ENCODE data around the gene PCSK6. TPM values are rescaled to one million over a fixed set of nuclear protein-coding genes. Genes with fewer than 3 reads are reported as not detected.

The PCSK6 gene
- total RNA-seq, 1 experiment from 2014 or later = 3.7 TPM

GRCh38 chr15:101449471-101450402, 39.8 kb downstream of the PCSK6 start:
- intact Hi-C loops (cut with micrococcal nuclease) = no loop called here
- Histone ChIP-seq H3F3A (ENCODE audit: low read length, unreplicated experiment) (no peaks in the 10 kb centered on the region), H3K4me3 (ENCODE audit: low read length) (no peak overlapping the region), H4K20me1 (ENCODE audit: low read length) (no peaks in the 10 kb centered on the region), H3K4me2 (ENCODE audit: low read length) (no peak overlapping the region), H3K27me3 (ENCODE audit: low read length) (peaks cover 20% of the 10 kb centered on the region), H3K9ac (ENCODE audit: low read length) (no peak overlapping the region), H2AFZ (ENCODE audit: low read length) (no peak overlapping the region), H3K36me3 (ENCODE audit: low read depth, low read length) (no peaks in the 10 kb centered on the region), H3K79me2 (ENCODE audit: low read length) (no peaks in the 10 kb centered on the region), H3K27ac (ENCODE audit: low read length) (no peak overlapping the region), H3K4me1 (ENCODE audit: insufficient read depth, low read length) (peaks cover 13% of the 10 kb centered on the region), H3K9me3 (ENCODE audit: low read length) (no peaks in the 10 kb centered on the region), H3K9me2 (replicated peaks; ENCODE audit: low read length) (no peaks in the 10 kb centered on the region)
- CTCF ChIA-PET = no interaction called here
- ATAC-seq (no peak), DNase-seq (no peak)
- no TSS peak for BruUV-seq (replicated peaks)
- TF ChIP-seq EZH2phosphoT487 (IDR thresholded peaks at IDR 0.05; ENCODE audit: borderline replicate concordance, low read length) (no peak), EZH2 (IDR thresholded peaks at IDR 0.05; ENCODE audit: low read length, unreplicated experiment) (no peak), CTCF (conservative IDR thresholded peaks at IDR 0.05; ENCODE audit: low read depth, low read length) (no peak)
- POLR2A ChIA-PET (ENCODE audit: unreplicated experiment) = no interaction called here

- H2AFZ ChIP-seq (ENCODE audit: low read length) = no peak overlapping the region
- no peak overlapping the region for H3K27ac ChIP-seq (ENCODE audit: low read length)
- H3K9me3 ChIP-seq (ENCODE audit: low read length) = no peaks in the 10 kb centered on the region
- ATAC-seq (no peak), DNase-seq (no peak)
- H4K20me1 ChIP-seq (ENCODE audit: low read length) = no peaks in the 10 kb centered on the region
- no peak overlapping the region for H3K9ac ChIP-seq (ENCODE audit: low read length)
- H3K79me2 ChIP-seq (ENCODE audit: low read length) = no peaks in the 10 kb centered on the region
- no peaks in the 10 kb centered on the region for H3K9me2 ChIP-seq (replicated peaks; ENCODE audit: low read length)
- BruUV-seq (replicated peaks) = no TSS peak
- H3K36me3 ChIP-seq (ENCODE audit: low read depth, low read length) = no peaks in the 10 kb centered on the region
- H3K4me2 ChIP-seq (ENCODE audit: low read length) = no peak overlapping the region
- H3K4me1 ChIP-seq (ENCODE audit: insufficient read depth, low read length) = peaks cover 13% of the 10 kb centered on the region
- peaks cover 24% of the 10 kb centered on the region for H3K27me3 ChIP-seq (ENCODE audit: low read length)
- intact Hi-C loops (cut with micrococcal nuclease) = no loop called here
- no peak for TF ChIP-seq CTCF (conservative IDR thresholded peaks at IDR 0.05; ENCODE audit: low read depth, low read length)
- TF ChIP-seq EZH2phosphoT487 (IDR thresholded peaks at IDR 0.05; ENCODE audit: borderline replicate concordance, low read length) = no peak
- TF ChIP-seq EZH2 (IDR thresholded peaks at IDR 0.05; ENCODE audit: low read length, unreplicated experiment) = no peak
- ChIA-PET CTCF (no interaction called here), POLR2A (ENCODE audit: unreplicated experiment) (no interaction called here)
- H3K4me3 ChIP-seq (ENCODE audit: low read length) = no peak overlapping the region
- no peaks in the 10 kb centered on the region for H3F3A ChIP-seq (ENCODE audit: low read length, unreplicated experiment)
Measured at GRCh38 chr15:101448336-101448735, 41.2 kb downstream of the PCSK6 start.

- Histone ChIP-seq H2AFZ (ENCODE audit: low read length) (no peak overlapping the region), H3K79me2 (ENCODE audit: low read length) (no peaks in the 10 kb centered on the region), H3K27ac (ENCODE audit: low read length) (no peak overlapping the region), H3K4me1 (ENCODE audit: insufficient read depth, low read length) (peaks cover 13% of the 10 kb centered on the region), H3K9ac (ENCODE audit: low read length) (no peak overlapping the region), H3K4me3 (ENCODE audit: low read length) (no peak overlapping the region), H4K20me1 (ENCODE audit: low read length) (no peaks in the 10 kb centered on the region), H3K4me2 (ENCODE audit: low read length) (no peak overlapping the region), H3F3A (ENCODE audit: low read length, unreplicated experiment) (no peaks in the 10 kb centered on the region), H3K36me3 (ENCODE audit: low read depth, low read length) (no peaks in the 10 kb centered on the region), H3K27me3 (ENCODE audit: low read length) (peaks cover 20% of the 10 kb centered on the region; the same call in 1 of the 2 replicates), H3K9me3 (ENCODE audit: low read length) (no peaks in the 10 kb centered on the region), H3K9me2 (replicated peaks; ENCODE audit: low read length) (no peaks in the 10 kb centered on the region)
- ChIA-PET POLR2A (ENCODE audit: unreplicated experiment) (no interaction called here), CTCF (no interaction called here)
- DNase-seq = no peak
- intact Hi-C loops (cut with micrococcal nuclease) = no loop called here
- BruUV-seq (replicated peaks) = no TSS peak
- ATAC-seq = no peak
- TF ChIP-seq CTCF (conservative IDR thresholded peaks at IDR 0.05; ENCODE audit: low read depth, low read length) (no peak), EZH2 (IDR thresholded peaks at IDR 0.05; ENCODE audit: low read length, unreplicated experiment) (no peak), EZH2phosphoT487 (IDR thresholded peaks at IDR 0.05; ENCODE audit: borderline replicate concordance, low read length) (no peak)
Measured at GRCh38 chr15:101447561-101448071, 41.9 kb downstream of the PCSK6 start.

Data from PC-3 (cell line).